GM19351 (cell line): ENCODE measurements around the gene R3HDM2.
"Not testable (repeated sequence)": the region's sequence is repeated elsewhere in the genome, so short reads cannot be mapped to it uniquely, and the experiment has no call there.

ENCODE experiments used
- ATAC-seq: cut with Tn5 transposase; IDR thresholded peaks from one replicate; pipeline ENCODE4 v1.9.1; 2021; ENCODE audit warnings: mild to moderate bottlenecking, moderate library complexity; ENCODE audit not compliant: unreplicated experiment

R3HDM2 gene

DNA sequence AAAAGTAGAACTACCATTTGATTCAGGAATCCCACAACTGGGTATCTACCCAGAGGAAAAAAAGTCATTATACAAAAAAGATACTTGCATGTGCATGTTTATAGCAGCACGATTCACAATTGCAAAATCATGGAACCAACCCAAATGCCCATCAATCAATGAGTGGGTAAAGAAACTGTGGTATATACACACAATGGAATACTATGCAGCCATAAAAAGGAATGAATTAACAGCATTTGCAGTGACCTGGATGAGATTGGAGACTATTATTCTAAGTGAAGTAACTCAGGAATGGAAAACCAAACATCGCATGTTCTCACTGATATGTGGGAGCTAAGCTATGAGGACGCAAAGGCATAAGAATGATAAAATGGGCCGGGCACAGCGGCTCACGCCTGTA is 154.6 kb downstream of the R3HDM2 start:
- ATAC-seq, result not testable (repeated sequence)

DNA sequence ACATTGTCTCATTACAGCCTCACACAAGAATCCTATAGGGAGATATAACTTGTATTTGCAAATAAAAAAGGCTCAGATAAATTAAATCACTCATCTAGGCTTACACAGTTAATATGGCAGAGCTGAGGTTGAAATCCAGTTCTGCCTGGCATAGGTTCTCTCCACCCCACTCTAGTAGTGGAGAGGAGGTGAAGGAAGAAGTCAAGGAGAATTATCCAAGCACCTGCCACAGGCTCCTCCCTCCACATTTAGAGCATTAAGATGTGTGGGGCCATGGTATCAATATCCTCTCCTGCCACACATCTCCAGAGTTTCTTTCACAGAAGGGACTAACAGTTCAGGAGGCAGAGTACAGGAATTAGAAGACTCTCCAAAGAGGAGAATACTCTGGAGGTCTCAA is 157.3 kb downstream of the R3HDM2 start:
- no peak for ATAC-seq

DNA sequence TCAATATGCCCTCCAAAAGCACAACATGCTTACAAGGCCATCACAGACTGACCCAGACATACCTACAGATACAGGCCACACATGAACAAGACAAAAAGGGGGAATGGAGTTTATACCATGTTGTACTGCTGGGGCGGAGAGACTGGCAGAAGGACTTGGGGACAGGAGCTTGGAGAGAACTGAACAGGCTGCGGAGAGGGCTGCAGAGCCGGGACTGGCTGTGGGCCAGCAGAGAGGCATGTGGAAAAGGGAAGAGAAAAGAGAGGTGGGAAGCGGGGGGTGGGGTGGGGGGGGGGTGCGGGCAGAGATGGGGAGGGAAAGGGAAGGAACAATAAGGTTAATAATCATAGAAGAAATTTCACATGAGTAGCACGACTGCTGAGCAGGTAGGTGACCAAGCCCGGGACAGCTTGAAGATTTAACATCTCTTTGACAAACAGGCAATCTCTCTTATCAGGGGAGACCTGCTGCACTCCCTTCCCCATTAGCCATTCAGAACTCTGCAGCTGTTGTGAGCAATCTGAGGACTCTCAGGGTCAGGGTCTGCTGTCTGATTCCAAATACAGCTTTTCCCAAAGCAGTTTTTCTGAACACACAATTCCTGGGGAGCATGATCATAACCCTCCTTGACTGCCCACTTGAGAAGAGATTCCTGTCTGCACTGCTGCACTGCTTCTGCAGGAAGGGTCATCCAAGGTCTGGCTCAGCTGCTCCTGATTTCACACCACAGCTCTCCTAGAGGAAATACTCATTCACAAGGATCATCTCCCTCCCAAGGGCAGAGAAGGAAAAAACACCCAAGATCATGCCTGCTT is 158.3 kb downstream of the R3HDM2 start:
- no peak for ATAC-seq

DNA sequence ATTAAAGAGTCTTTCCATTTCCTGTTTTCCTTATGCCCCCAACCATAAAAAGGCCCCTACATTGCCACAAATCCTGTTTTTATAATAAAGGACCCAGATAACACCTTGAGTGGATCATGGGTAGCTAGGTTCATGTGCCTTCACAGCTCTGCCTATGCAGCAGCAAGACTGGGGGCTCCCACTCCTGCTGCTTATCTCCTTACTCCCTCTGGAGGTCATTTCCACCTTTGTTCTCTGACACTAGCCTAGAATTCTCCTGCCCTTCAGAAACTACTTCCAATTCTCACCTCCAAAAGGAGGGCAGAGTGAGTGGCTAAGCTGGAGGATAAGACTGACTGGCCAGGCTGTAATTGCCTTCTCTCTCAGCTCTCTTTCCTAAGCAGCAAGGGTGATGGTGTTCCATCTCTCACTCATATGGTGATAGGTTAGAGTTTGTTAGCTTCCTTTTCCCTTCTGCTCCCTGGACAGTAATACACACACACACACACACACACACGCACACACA is 159.8 kb downstream of the R3HDM2 start:
- ATAC-seq, result no peak

DNA sequence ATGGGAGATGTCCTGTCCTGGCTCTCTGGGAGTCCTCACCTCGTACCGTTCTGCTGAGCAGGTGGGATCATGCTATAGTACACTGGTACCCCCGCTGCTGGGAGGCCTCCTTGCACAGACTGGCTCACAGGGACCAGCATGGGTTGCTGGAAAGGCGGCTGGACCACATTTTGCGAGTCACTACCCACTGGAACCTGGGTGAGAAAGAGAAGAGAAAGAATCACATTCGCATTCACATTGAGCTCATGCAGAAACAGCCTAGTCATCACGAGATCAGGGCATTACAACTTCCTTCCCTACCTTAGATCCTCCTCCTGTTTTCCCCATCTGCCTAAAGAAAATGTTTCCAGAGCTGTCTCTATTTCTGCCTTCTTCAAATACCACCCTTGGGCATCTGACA is 162.6 kb downstream of the R3HDM2 start:
- ATAC-seq, result no peak

DNA sequence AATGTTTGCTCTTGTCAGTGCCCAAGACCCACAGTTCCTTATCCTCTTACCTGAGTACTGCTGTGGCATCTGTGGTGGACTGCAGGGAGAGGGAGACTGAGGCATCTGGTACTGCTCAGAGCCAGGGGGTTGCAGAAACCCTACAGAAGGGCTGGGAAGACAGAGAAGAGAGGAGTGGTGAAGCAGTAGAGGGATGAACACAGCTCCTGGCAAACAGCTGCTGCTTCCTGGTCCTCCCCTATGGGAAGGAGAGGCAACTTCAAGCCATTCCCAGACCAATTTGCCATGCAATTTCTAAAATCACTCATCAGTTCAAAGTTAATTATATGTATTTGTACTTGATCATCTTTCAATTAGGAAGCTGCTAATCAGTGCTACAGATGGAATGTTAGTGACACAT is 164.2 kb downstream of the R3HDM2 start:
- ATAC-seq, result no peak

DNA sequence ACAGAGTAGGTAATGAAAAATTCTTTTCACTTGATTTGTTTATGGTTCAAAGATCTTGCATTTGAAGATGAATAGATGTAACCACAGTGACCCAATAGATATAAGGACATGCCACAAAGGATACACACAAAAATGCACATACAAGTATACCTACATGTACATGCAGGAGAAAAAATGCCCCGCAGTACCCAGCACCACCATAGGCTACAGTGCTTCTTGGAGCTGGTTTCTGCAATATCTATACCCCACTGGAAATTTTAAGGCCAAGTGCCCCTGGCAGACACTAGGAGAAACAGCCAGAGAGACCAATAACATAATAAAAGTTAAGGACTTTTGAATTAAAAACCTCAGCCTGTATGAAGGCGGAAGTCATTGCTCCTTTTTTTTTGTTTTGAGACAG is 167.7 kb downstream of the R3HDM2 start:
- ATAC-seq, result no peak

DNA sequence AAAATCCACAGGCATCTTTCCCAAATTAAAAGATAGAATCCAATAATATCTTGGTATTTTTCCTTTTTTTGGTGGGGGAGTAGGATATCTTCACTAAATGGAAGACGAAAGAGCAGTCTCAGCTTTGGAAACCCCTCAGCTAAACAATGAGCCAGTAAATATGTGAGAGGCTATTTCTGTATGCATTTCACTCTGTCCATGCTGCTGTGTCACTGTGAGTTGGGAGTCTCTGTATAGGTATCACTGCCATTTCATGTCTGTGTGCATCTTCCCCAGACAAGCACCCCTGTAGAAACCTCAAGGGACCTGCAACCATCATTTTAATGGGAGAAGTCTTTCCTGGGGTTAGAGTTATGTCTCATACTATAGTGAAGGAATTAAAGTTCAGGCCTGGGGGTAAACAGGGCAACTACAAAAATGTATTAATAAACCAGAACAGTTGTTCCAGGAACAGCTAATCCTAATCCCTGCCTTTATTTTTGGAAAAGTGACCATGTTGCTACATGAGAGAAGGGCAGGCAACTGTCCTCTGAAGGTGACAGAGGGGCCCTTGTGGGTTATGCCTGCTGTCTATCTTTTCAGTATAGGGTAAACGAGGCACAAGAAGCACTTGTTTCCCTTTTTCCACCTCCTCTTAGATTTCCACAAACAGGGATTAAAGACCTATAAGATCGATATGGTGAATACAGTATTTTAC is 168.6 kb downstream of the R3HDM2 start:
- ATAC-seq, result no peak

DNA sequence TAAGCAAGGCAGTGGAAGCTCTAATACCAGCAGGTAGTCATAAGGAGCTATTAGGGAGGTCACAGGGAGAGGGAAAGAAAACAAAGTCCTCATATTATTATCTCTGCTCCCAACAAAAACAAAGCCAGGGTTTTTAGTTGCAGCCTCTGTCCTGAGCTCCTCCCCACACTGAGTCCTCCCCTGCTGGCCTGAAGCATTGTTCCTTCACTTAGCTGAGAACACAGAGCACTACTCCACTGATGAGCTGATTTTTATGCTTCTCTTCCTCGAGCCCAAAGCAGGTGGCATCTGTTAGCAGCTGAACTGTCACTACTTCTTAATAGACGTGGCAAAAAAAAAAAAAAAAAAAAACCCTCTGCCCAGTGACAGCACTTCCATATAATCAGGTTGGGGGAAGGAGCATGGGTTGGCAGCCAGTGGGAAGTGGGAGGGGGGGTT is 169.4 kb downstream of the R3HDM2 start:
- ATAC-seq, result no peak

DNA sequence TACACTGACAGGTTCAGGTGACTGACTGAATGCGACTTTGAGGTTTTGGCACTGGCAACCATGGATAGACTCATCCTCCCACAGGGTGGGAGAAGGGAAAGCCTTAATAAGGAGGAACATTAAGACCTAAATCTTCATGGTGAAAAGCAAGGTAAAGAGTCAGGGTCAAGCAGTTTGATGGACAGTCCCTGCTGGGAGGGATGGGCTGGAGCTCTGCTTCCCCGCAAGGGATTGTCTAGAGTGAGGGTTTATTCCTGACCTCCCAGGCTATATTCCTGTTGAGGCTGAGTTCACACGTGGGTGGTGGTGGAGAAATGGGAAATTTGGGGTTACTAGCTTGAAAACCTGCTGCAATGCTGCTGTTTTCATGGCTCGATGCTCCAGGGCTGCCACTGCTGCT is 170.5 kb downstream of the R3HDM2 start:
- ATAC-seq, result no peak

DNA sequence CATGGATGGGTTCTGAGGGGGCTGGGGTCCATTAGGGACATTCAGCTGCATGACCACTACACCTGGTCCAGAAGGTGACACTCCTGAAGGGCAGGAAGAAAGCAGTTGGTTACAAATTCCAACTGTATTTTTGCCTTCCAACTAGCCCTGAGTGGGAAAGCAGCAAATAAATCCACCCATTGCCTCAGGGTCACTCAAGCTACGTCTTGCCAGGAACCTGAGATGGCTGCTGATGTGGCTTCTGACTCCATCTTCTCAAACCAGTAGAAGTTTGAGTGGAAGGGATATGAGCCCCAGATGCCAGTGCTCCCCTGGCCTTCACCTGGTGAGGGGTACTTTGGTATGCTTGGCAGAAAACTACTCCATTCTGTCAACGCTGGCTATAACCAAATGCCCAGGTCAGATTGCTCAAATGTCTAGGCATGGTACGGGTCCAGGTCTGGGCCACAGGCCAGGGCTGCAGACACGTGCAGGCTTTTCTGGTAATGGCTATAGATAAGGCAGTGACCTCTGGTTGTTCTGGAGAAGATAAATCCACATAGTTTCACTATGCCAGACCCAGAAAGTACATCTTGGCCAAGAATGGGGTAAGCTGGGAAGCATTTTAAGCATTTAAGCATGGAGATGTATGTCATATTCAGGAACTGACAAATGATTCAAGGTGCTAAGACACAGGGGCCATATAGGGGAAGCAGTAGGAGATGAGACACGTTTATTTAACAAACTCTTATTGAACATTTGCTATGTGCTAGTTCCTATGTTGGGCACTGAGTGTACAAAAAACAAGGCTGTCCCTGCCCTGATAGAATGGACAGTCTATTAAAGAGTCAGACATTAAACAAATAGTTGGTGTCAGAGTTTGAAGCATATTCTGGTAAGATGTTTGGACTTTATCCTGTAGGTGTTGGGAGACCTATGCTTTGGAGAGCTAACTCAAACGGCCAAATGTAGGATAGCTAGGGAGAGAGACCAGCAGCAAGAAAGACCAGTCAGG is 171.6 kb downstream of the R3HDM2 start:
- ATAC-seq, result no peak

DNA sequence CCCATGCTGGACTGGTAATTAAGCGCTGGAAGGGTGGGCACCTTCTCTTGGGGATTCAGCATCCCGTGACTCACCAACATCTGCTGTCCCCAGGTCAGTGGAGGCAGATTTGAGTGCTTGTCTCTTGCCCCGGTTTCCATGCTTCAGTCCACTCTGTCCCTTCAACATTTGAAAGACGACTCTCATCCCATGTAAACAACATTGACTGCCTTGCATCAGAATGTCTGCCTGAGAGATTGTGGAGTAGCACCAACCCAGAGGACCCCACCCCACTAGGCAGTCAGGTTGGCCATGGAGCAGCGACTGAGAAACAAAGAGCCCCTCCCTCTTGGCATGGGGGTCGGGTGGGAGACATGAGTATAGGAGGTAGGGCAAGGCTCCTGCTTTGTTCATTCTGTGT is 174.9 kb downstream of the R3HDM2 start:
- ATAC-seq, result no peak

DNA sequence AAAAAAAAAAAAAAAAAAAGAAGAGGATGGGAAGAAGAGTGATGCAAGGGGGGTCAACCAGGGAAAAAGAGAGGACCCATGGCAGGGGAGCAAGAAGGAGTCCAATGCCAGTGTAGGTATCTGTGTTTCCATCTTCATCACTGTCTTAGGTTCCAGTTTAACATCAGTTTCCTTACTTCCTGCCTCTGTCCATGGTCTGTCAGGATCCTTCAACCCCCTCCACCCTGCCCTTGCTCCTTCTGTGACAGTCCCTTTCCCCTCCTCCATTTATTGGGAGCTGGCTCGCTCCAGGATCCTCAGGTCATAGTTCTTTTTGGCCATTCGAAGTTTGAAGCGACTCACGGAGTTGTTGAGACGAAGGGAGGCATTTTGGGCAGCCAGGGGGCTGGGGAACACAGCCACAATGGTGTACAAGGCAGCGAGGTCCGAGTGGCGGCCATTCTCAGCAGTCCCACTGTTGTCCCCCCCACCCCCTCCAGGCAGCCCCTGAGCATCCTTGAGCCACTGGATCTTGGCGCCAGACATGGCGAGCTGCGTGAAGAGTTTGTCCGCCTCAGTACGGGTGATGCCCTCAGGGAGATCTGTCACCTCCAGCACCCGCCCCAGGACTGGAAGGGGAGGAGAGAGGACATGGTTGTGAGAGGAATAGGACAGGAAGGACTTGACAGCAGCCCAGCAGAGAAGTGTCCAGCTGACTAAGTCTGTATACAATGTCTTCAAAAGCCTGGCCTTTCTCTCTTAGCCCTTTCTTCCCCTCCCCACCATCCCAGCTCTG is 176.2 kb downstream of the R3HDM2 start:
- ATAC-seq, result no peak

DNA sequence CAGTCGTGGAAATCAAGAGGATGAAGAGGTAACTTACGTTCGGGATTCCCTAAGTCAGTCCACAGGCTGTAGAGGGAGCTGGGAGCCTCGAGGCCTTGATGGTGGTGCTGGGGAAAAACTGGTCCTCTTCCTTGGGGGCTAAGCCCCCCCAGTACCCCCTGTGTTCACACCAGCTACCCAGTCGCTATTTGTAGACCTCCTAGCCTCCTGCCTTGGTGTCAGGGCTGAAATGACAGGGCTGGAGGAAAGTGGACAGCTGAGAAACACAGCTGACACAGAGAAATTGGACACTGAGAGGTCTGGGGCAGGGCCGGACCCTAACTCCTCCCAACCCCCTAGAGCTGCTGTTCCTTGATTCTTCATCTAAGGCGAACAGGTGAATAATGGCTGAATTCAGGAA is 179.9 kb downstream of the R3HDM2 start, which contains the start of gene STAC3:
Gene STAC3 (minus strand): TSS at position 232 of the 400 bp plus-strand sequence. CDS start 1,551 bp downstream, outside the sequence.
- ATAC-seq, result no peak

DNA sequence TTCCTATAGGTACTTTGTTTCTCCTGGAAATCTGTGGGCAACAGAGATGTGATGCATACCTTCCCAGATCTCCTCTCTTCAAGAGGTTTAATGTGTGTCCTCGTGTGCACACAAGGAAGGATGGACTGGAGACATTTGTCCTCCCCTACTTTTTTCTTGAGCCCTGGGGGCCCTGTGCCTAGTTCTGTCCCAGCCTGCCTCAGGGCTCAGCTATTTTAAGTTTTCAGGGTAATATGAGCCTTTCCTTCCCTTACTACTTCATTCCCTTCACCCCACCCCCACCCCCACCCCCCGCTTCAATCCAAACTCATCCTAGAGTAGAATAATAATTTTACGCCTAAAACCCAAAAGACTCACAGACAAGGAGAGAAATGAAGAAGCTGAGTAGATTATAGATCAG is 180.3 kb downstream of the R3HDM2 start:
- no peak for ATAC-seq

DNA sequence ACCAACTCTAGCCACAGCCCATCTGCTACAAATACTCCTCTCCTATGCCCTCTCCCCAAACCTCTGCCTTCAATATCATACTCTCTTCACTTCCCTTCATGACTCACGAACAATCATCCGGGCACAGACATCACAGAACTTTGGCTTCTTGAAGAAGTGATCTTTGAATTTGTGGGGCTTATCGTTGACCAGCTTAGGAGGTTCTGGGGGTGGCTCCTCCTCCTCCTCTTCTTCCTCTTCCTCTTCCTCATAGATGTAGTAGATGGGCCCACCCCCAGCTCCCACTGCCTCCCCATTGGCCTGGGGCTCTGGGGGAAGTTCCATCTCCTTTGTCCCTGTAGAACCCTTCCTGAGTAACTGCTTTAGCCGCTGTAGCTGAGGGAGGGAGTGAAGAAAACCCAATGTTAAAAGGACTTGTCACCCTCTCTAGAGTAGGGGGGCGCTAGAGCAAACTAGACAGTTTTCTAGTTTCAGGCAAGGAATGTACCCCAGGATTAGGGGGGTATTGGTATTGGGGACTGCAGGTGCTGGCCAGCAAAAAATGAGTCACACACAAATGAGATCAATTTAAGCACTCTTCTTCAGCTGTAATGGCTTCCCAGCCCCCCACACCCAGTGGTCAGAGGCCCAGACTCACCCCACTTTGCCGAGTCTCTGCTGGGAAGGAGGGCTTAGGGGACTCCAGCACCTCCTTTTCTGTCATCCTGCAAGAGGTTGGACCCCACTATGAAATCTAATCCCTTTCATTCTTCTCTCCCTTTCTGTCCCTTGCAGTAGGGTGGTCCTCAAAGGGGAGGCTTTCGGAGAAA is 181.7 kb downstream of the R3HDM2 start:
- ATAC-seq, result no peak

DNA sequence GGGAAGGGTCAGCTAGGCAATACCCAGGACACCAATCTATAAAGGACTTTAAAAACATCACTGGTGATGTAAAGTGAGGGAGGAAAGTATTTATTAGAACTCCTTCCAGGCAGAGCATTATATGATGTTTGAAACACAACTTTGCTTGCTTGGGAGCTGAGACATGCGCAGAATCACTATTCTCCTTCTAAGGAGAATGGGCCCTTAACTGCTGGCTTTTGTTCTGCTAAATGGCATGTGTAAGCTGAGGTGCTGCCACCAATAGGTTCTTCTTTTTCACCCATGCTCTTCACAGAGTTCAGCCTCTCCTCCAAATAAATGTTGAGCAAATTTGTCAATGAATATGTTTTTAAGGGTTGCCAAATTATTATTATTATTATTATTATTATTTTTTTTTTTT is 183.8 kb downstream of the R3HDM2 start:
- ATAC-seq, result no peak

DNA sequence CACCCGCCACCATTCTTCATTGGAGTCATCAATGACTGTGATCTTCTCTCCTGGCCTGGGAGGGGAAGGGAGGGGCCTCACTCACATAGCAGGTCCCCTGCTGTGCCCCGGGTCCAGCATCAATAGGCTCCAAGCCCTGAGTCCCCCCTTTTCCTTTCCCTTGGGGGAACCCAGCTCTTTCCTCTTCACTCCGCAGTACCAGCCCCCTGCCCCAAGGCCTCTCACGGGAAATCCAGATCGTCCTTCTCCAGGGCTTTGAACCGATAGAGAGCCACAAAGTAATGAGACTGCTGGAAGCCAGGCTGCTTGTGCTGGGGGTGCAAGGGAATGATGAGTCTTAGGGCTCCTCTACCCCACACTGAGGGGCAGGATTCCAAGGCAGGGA is 186.5 kb downstream of the R3HDM2 start:
- ATAC-seq, result no peak
